ENCODE data around the gene BBS1. TPM values are rescaled to one million over a fixed set of nuclear protein-coding genes. Genes with fewer than 3 reads are reported as not detected.
"Not testable (repeated sequence)": the region's sequence is repeated elsewhere in the genome, so short reads cannot be mapped to it uniquely, and the experiment has no call there.

Gene BBS1
- total RNA-seq, 2 donors from 2014 or later: 106 to 148 TPM

DNA sequence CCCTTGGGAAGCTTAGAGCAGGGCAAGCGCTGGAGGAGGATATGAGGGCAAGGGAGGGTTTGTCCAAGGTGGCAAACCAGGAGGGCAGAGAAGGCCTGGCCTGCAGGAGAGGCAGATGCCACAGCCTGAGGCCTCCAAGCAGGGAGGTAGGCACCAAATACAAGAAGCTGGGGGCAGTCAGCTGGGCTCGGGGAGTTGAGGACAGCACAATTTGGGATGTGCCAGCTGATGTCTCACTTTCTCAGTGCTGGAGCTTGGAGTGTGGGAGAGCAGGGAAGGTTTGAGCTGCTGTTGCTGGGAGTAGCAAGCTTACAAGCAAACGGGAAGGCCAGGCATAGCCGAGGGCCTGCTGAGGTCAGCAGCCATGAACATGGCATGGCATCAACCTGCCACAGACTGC, 31.5 kb downstream of the BBS1 start:
- H3K4me1 ChIP-seq (replicated peaks): peaks cover 4% of the 10 kb centered on the region
- no peak for TF ChIP-seq POLR2A (IDR thresholded peaks at IDR 0.05)
- TF ChIP-seq, protein P1, sequence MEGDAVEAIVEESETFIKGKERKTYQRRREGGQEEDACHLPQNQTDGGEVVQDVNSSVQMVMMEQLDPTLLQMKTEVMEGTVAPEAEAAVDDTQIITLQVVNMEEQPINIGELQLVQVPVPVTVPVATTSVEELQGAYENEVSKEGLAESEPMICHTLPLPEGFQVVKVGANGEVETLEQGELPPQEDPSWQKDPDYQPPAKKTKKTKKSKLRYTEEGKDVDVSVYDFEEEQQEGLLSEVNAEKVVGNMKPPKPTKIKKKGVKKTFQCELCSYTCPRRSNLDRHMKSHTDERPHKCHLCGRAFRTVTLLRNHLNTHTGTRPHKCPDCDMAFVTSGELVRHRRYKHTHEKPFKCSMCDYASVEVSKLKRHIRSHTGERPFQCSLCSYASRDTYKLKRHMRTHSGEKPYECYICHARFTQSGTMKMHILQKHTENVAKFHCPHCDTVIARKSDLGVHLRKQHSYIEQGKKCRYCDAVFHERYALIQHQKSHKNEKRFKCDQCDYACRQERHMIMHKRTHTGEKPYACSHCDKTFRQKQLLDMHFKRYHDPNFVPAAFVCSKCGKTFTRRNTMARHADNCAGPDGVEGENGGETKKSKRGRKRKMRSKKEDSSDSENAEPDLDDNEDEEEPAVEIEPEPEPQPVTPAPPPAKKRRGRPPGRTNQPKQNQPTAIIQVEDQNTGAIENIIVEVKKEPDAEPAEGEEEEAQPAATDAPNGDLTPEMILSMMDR (IDR thresholded peaks at IDR 0.05): no peak
- no peak for TF ChIP-seq POLR2AphosphoS5 (IDR thresholded peaks at IDR 0.05)
- DNase-seq (ENCODE audit: low spot score): no peak

DNA sequence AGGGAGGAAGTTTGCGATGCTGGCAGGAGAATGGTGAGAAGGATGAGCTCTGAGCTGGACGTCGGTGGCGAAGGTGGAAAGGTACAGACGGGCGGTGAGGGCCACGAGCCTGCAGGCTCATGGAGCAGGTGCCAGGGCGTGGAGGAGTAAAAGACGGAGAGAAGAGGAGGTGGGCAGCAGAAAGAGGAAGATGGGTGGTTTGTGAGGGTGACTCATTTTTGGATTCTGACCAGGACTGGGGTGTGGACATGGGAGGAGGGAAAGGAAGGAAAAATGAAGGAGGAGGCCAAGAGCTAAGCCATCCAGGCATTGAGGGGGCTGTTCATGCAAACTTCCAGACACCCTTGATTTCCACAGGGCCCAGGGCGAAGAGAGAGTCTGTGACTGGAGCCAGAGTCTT, 31.9 kb downstream of the BBS1 start:
- Histone ChIP-seq H3K9me3 (no peaks in the 10 kb centered on the region), H3K27ac (no peak overlapping the region), H3K36me3 (no peaks in the 10 kb centered on the region), H3K4me1 (replicated peaks) (peaks cover 4% of the 10 kb centered on the region), H3K4me3 (no peak overlapping the region), H3K27me3 (replicated peaks; ENCODE audit: insufficient read depth) (no peaks in the 10 kb centered on the region)
- intact Hi-C loops (cut with DNase I): no loop called here
- DNase-seq (ENCODE audit: low spot score): no peak
- WGBS: 88% methylated on average over 10 of the region's 10 CpGs
- TF ChIP-seq POLR2AphosphoS5 (IDR thresholded peaks at IDR 0.05) (no peak), POLR2A (IDR thresholded peaks at IDR 0.05) (no peak)
- TF ChIP-seq, protein P1 (IDR thresholded peaks at IDR 0.05): no peak

More for the DNA sequence above, 31.5 kb downstream of the BBS1 start:
- Histone ChIP-seq H3K36me3 (no peaks in the 10 kb centered on the region), H3K4me3 (no peak overlapping the region), H3K27me3 (replicated peaks; ENCODE audit: insufficient read depth) (no peaks in the 10 kb centered on the region), H3K9me3 (no peaks in the 10 kb centered on the region), H3K27ac (no peak overlapping the region)
- intact Hi-C loops (cut with DNase I): no loop called here
- 97% methylated on average over 4 of the region's 4 CpGs for WGBS

DNA sequence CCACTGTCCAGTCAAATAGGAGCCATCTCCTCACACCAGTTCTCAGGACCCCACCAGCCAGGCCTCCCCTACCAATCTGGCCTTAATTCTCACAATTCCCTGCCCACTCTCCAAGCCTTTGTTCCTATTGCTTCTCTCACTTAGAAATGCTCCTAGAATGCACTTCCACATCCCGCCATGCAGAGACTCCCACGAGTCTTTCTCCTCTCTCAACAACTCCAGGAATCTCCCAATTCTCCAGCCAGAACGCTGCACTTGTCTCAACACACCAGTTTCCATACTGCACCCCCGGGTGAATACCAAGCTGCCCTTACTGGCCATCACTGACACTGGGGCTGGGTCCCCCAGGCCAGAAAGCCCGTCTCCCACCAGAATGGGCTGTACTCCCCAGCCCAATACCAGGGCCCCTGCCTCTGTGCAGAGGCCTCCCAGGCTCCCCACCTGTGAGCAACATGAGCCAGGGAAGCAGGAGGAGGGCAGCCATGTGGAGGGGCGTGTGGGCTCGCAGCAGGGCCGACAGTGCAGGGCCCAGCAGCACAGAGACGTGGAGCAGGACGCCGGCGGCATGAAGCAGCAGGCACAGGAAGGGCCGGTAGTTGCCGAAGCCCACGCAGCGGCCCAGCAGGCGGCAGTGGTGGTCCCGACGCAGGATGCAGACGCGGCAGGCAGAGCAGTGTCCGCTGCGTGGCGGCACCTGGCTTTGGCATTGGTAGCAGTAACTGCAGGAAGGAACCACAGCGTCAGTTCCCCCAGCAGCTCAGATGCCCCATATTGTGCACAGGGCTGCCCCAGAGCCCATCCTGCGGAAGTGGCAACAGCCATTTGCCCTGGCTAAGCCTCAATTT, 33.0 kb downstream of the BBS1 start:
- Histone ChIP-seq H3K27ac (no peak overlapping the region), H3K4me1 (replicated peaks) (peaks cover 4% of the 10 kb centered on the region), H3K4me3 (no peak overlapping the region), H3K9me3 (no peaks in the 10 kb centered on the region), H3K27me3 (replicated peaks; ENCODE audit: insufficient read depth) (no peaks in the 10 kb centered on the region), H3K36me3 (no peaks in the 10 kb centered on the region)
- DNase-seq (ENCODE audit: low spot score): no peak
- 19% methylated on average over 26 of the region's 26 CpGs for WGBS
- no peak for TF ChIP-seq POLR2AphosphoS5 (IDR thresholded peaks at IDR 0.05)
- TF ChIP-seq, protein P1 (IDR thresholded peaks at IDR 0.05): peak in 2 of 4 experiments; percentile 29 to 33
- intact Hi-C loops (cut with DNase I): no loop called here

DNA sequence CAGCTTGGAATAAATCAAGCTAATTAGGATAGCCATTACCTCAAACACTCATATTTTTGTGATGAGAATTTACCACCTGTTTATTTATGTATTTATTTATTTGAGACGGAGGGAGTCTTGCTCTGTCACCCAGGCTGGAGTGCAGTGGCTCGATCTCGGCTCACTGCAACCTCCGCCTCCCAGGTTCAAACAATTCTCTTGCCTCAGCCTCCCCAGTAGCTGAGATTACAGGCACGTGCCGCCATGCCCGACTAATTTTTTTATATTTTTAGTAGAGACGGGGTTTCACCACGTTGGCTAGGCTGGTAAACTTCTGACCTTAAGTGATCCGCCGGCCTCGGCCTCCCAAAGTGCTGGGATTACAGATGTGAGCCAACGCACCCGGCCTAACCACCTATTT, 34.5 kb downstream of the BBS1 start:
- 75% methylated on average over 14 of the region's 14 CpGs for WGBS
- H3K9me3 ChIP-seq; H3K4me1 ChIP-seq (replicated peaks); H3K27ac ChIP-seq; H3K36me3 ChIP-seq; DNase-seq (ENCODE audit: low spot score); H3K27me3 ChIP-seq (replicated peaks; ENCODE audit: insufficient read depth); intact Hi-C loops (cut with DNase I): not testable (repeated sequence)
- H3K4me3 ChIP-seq: peak overlapping the region in 1 of 2 donors; percentile 71

DNA sequence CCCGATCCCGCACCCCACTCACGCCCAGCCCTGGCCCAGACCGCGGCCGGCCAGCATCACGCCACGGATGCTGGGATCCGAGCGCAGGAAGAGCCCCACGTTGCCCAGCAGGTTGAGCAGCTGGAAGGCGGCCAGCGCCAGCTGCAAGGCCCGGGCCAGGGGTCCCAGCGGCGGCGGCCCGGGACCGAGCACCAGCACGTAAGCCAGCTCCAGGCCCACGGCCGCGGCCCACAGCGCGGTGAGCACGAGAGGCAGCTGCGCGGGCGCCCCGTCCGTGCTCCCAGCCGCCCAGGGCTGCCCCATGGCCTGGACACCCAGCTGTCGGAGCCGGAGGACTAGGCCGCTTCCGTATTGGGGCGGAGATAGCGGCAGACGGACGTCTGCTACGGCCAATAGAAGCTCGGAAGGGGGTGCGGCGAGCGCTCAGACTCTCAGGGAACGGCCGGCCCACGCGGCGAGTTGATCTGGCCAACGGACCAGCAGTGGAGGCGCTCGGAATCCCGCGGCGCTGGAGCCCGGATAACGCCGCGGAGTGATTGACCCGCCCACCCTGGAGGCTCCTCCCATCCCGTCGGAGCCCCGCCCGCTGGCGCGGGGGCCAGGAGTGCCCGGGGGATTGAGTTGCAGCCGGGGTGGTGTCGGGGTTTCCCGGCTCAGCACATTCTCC, 35.4 kb downstream of the BBS1 start, which contains the start of gene ZDHHC24:
Gene ZDHHC24 (minus strand): TSS at position 348 of the 667 bp plus-strand sequence. CDS start 45 bp downstream, at position 303.
- intact Hi-C loops (cut with DNase I): no loop called here
- H3K4me3 ChIP-seq: peak within 1 kb of the TSS; percentile 71 to 81
- peak within 1 kb of the TSS in 1 of 2 donors; percentile 55 for H3K27ac ChIP-seq
- peak; percentile 25 for TF ChIP-seq POLR2A (IDR thresholded peaks at IDR 0.05)
- TF ChIP-seq, protein P1 (IDR thresholded peaks at IDR 0.05): no peak
- peak; percentile 91 for TF ChIP-seq POLR2AphosphoS5 (IDR thresholded peaks at IDR 0.05)
- H3K9me3 ChIP-seq: no peaks in the 10 kb centered on the region
- H3K4me1 ChIP-seq (replicated peaks): peaks cover 4% of the 10 kb centered on the region
- peak; percentile 95 for DNase-seq (ENCODE audit: low spot score)
- H3K27me3 ChIP-seq (replicated peaks; ENCODE audit: insufficient read depth): no peaks in the 10 kb centered on the region
- WGBS: under 1% methylated on average over 59 of the region's 71 CpGs
- H3K36me3 ChIP-seq: no peaks in the 10 kb centered on the region
